Mesenchymal stem cell (in vitro differentiated cells and primary cell): ENCODE data around the gene CFAP73.

ENCODE experiments used
- DNase-seq: peaks from one replicate; pipeline ENCODE4 v3.0.0-alpha.2; 2013
- H2AFZ ChIP-seq: one replicate; pipeline ENCODE4 v1.6.1; 2013; ENCODE audit warnings: low read depth, mild to moderate bottlenecking, control low read depth, inconsistent platforms, low read length, moderate library complexity
- H2AK5ac ChIP-seq: 2 replicates; pipeline ENCODE4 v1.6.1; 2013; ENCODE audit warnings: low read length, moderate library complexity, mild to moderate bottlenecking, inconsistent platforms; ENCODE audit not compliant: severe bottlenecking
- H2BK120ac ChIP-seq: one replicate; pipeline ENCODE4 v1.6.1; 2013; ENCODE audit warnings: low read depth, mild to moderate bottlenecking, inconsistent platforms, low read length, moderate library complexity
- H2BK12ac ChIP-seq, 2 experiments: one replicate each; pipeline ENCODE4 v1.6.1; 2013; ENCODE audit warnings: inconsistent platforms in 2 of 2, low read length in 2 of 2, mild to moderate bottlenecking in 2 of 2, moderate library complexity in 2 of 2, control low read depth in 1 of 2
- H2BK15ac ChIP-seq: one replicate; pipeline ENCODE4 v1.6.1; 2013; ENCODE audit warnings: mild to moderate bottlenecking, low read depth, inconsistent platforms; ENCODE audit not compliant: poor library complexity, severe bottlenecking
- H2BK5ac ChIP-seq: 2 replicates; pipeline ENCODE4 v1.6.1; 2013; ENCODE audit warnings: low read depth, mild to moderate bottlenecking, low read length, control low read depth, inconsistent platforms; ENCODE audit not compliant: poor library complexity, severe bottlenecking
- H3K14ac ChIP-seq, 2 experiments: one replicate each; pipeline ENCODE4 v1.6.1; 2013; ENCODE audit warnings: inconsistent platforms in 2 of 2, low read length in 2 of 2, control low read depth in 1 of 2, mild to moderate bottlenecking in 1 of 2, moderate library complexity in 1 of 2
- H3K18ac ChIP-seq, 2 experiments: one replicate each; pipeline ENCODE4 v1.6.1; 2013; ENCODE audit warnings: inconsistent platforms in 2 of 2, low read length in 2 of 2, control low read depth in 1 of 2, low read depth in 1 of 2, mild to moderate bottlenecking in 1 of 2
- H3K23ac ChIP-seq, 2 experiments: one replicate each; pipeline ENCODE4 v1.6.1; 2013; ENCODE audit warnings: inconsistent platforms in 2 of 2, low read length in 2 of 2, mild to moderate bottlenecking in 2 of 2, moderate library complexity in 2 of 2, control low read depth in 1 of 2
- H3K27ac ChIP-seq: 2 replicates; pipeline ENCODE4 v1.5.1; 2013; ENCODE audit warnings: mild to moderate bottlenecking, moderate library complexity, low read length, control low read depth, inconsistent platforms; ENCODE audit not compliant: poor library complexity, severe bottlenecking
- H3K27me3 ChIP-seq, 2 experiments: 2 replicates each; pipeline versions ENCODE4 v1.6.1 to v1.7.0; 2013; ENCODE audit warnings: low read length in 2 of 2, mild to moderate bottlenecking in 2 of 2, moderate library complexity in 2 of 2, control low read depth in 1 of 2, inconsistent platforms in 1 of 2; ENCODE audit not compliant: control insufficient read depth in 1 of 2, insufficient read depth in 1 of 2
- H3K36me3 ChIP-seq, 2 experiments: 2 replicates each; pipeline versions ENCODE4 v1.6.1 to v1.7.0; 2013; ENCODE audit warnings: low read length in 2 of 2, control low read depth in 1 of 2, inconsistent platforms in 1 of 2, low read depth in 1 of 2, mild to moderate bottlenecking in 1 of 2; ENCODE audit not compliant: insufficient read depth in 2 of 2, control insufficient read depth in 1 of 2
- H3K4ac ChIP-seq, 2 experiments: one replicate each; pipeline ENCODE4 v1.6.1; 2013; ENCODE audit warnings: inconsistent platforms in 2 of 2, low read length in 2 of 2, mild to moderate bottlenecking in 2 of 2, moderate library complexity in 2 of 2, control low read depth in 1 of 2, low read depth in 1 of 2
- H3K4me1 ChIP-seq: 2 replicates; pipeline ENCODE4 v1.6.1; 2013; ENCODE audit warnings: low read depth, low read length, control low read depth; ENCODE audit not compliant: control insufficient read depth, insufficient read depth
- H3K4me2 ChIP-seq: 2 replicates; pipeline ENCODE4 v1.6.1; 2013; ENCODE audit warnings: low read length, mild to moderate bottlenecking, inconsistent platforms; ENCODE audit not compliant: poor library complexity, severe bottlenecking
- H3K4me3 ChIP-seq, 2 experiments: 2 replicates each; pipeline versions ENCODE4 v1.5.1 to v1.7.0; 2013; ENCODE audit warnings: low read length in 2 of 2, mild to moderate bottlenecking in 2 of 2, control low read depth in 1 of 2, low read depth in 1 of 2; ENCODE audit not compliant: insufficient read depth in 1 of 2
- H3K79me1 ChIP-seq: replicated peaks from 2 replicates; pipeline ENCODE4 v1.6.1; 2013; ENCODE audit warnings: mild to moderate bottlenecking, control low read depth, low read length, inconsistent platforms; ENCODE audit not compliant: poor library complexity, severe bottlenecking
- H3K9ac ChIP-seq: 2 replicates; pipeline ENCODE4 v1.7.0; 2013; ENCODE audit warnings: mild to moderate bottlenecking, low read length, moderate library complexity
- H3K9me3 ChIP-seq: 2 replicates; pipeline ENCODE4 v1.7.0; 2013; ENCODE audit warnings: mild to moderate bottlenecking, low read length; ENCODE audit not compliant: control insufficient read depth
- H4K8ac ChIP-seq: one replicate; pipeline ENCODE4 v1.6.1; 2013; ENCODE audit warnings: inconsistent platforms, mild to moderate bottlenecking, low read length, moderate library complexity
- H4K91ac ChIP-seq: one replicate; pipeline ENCODE4 v1.6.1; 2013; ENCODE audit warnings: mild to moderate bottlenecking, low read length, inconsistent platforms
- WGBS: methylation state at CpG from one replicate; pipeline ENCODE4 v1.1.7; 2013; ENCODE audit warnings: mixed read lengths; 5-methylcytosine and 5-hydroxymethylcytosine counted together

CFAP73 gene

DNA sequence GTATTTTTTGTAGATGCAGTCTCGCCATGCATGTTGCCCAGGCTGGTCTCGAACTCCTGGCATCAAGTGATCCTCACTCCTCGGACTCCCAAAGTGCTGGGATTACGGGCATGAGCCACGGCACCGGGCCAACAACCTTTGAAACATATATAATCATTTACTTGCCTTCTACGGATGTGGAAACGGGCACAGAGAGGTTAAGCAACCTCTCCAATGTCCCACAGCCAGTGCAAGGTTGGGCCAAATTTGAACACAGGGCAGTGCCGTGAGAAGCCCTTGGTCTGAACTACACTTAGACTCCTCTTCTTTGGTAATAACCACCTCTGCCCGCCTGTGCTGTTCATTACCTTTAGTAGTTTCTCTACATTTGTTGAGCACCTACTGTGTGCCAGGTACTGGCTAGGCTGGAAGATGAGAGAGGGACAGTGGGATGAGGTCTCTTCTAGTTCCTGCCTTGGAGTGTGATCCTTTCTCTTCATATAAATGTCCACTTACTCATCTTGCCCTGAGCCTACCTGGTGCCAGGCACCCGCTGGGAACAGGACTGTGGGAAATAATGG, 33.6 kb downstream of the CFAP73 start:
- Histone ChIP-seq H3K14ac (no peak overlapping the region), H3K4me2 (no peak overlapping the region), H3K9ac (peak overlapping the region; percentile 96), H3K23ac (no peak overlapping the region), H2AFZ (no peak overlapping the region), H2BK5ac (no peak overlapping the region), H2AK5ac (no peak overlapping the region), H2BK120ac (no peak overlapping the region), H3K4me1 (peaks cover 18% of the 10 kb centered on the region), H3K36me3 (peaks cover 34 to 39% of the 10 kb centered on the region in 2 experiments), H3K79me1 (peaks cover 38% of the 10 kb centered on the region), H2BK15ac (no peak overlapping the region), H3K4ac (no peak overlapping the region), H3K18ac (no peak overlapping the region), H3K27me3 (no peaks in the 10 kb centered on the region), H2BK12ac (peak overlapping the region in 1 of 2 experiments; percentile 17), H3K4me3 (peak overlapping the region in 1 of 2 experiments; percentile 98), H4K8ac (no peak overlapping the region), H4K91ac (no peak overlapping the region), H3K27ac (no peak overlapping the region), H3K9me3 (no peaks in the 10 kb centered on the region)
- over 99% methylated on average over 9 of the region's 11 CpGs for WGBS
- DNase-seq, result no peak

DNA sequence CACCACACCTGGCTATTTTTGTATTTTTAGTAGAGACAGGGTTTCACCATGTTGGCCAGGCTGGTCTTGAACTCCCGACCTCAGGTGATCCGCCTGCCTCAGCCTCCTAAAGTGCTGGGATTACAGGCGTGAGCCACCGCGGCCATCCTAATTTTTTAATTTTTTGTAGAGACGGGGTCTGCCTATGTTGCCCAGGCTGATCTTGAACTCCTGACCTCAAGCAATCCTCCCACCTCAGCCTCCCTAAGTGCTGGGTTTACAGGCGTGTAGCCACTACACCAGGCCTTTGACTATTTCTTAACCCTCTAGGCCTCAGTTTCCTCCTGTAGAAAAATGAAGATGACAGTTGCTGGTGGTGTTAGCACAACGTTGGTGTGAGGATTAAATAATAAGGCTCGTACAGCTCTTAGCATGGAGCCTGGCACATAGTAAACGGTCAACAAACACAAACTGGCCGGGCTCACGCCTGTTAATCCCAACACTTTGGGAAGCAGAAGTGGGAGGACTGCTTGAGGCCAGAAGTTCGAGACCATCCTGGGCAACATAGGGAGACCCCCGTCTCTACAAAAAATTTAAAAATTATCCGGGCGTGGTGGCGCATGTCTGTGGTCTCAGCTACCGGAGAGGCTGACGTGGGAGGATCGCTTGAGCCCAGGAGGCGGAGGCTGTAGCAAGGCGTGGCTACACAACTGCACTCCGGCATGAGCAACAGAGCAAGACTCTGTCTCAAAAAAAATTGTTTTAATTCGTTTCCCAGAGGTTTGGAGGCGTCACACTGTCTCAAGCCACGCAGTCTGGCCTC, 34.8 kb downstream of the CFAP73 start:
- peak overlapping the region; percentile 96 for H3K9ac ChIP-seq

DNA sequence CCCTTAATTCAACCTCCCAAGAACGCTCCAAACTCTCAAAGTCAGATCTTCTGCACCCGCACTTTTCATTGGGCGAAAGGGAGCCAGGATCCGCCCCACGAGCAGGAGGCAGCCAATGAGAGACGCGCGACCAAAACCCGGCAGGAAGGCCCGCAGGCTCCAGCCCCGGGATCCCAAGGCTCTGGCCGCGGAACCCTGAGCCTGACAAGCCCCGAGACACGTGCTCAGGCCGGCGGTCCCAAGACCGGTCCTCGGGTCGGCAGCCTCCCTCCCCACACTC, 35.3 kb downstream of the CFAP73 start:
- Histone ChIP-seq H3K4ac (peak overlapping the region in 1 of 2 experiments; percentile 85), H3K9me3 (no peaks in the 10 kb centered on the region), H2AK5ac (no peak overlapping the region), H3K79me1 (peaks cover 32% of the 10 kb centered on the region), H3K23ac (peak overlapping the region in 1 of 2 experiments; percentile 66), H2AFZ (peak overlapping the region; percentile 90), H3K27me3 (no peaks in the 10 kb centered on the region), H4K91ac (peak overlapping the region; percentile 92), H2BK5ac (peak overlapping the region; percentile 33), H2BK120ac (peak overlapping the region; percentile 96), H3K18ac (peak overlapping the region; percentile 67 to 98), H3K4me1 (peaks cover 18% of the 10 kb centered on the region), H3K4me2 (peak overlapping the region; percentile 47), H3K14ac (peak overlapping the region in 1 of 2 experiments; percentile 85), H3K9ac (peak overlapping the region; percentile 96), H3K36me3 (peaks cover 22 to 23% of the 10 kb centered on the region in 2 experiments), H3K4me3 (peak overlapping the region; percentile 91 to 98), H3K27ac (peak overlapping the region; percentile 65), H2BK12ac (peak overlapping the region in 1 of 2 experiments; percentile 29), H4K8ac (peak overlapping the region; percentile 30), H2BK15ac (no peak overlapping the region)
- peak; percentile 94 for DNase-seq
- 1% methylated on average over 20 of the region's 20 CpGs for WGBS

More for the DNA sequence above, 34.8 kb downstream of the CFAP73 start:
- Histone ChIP-seq H2BK15ac (no peak overlapping the region), H2BK120ac (no peak overlapping the region), H2AK5ac (no peak overlapping the region), H3K36me3 (peaks cover 25 to 28% of the 10 kb centered on the region in 2 experiments), H3K4me1 (peaks cover 18% of the 10 kb centered on the region), H2BK12ac (no peak overlapping the region), H3K79me1 (peaks cover 37% of the 10 kb centered on the region), H3K27ac (peak overlapping the region; percentile 65), H3K9me3 (no peaks in the 10 kb centered on the region), H3K4me3 (peak overlapping the region; percentile 91 to 98), H3K4ac (peak overlapping the region in 1 of 2 experiments; percentile 29), H4K8ac (peak overlapping the region; percentile 58), H4K91ac (no peak overlapping the region), H3K27me3 (no peaks in the 10 kb centered on the region), H3K4me2 (peak overlapping the region; percentile 47), H2BK5ac (no peak overlapping the region), H2AFZ (no peak overlapping the region), H3K14ac (no peak overlapping the region), H3K23ac (no peak overlapping the region), H3K18ac (no peak overlapping the region)
- WGBS, result 31% methylated on average over 25 of the region's 26 CpGs
- no peak for DNase-seq
